ENCODE measurements around the gene PRKCH.
A peak's percentile ranks its signal among the peaks of the same experiment; 100 is the strongest.

DNA sequence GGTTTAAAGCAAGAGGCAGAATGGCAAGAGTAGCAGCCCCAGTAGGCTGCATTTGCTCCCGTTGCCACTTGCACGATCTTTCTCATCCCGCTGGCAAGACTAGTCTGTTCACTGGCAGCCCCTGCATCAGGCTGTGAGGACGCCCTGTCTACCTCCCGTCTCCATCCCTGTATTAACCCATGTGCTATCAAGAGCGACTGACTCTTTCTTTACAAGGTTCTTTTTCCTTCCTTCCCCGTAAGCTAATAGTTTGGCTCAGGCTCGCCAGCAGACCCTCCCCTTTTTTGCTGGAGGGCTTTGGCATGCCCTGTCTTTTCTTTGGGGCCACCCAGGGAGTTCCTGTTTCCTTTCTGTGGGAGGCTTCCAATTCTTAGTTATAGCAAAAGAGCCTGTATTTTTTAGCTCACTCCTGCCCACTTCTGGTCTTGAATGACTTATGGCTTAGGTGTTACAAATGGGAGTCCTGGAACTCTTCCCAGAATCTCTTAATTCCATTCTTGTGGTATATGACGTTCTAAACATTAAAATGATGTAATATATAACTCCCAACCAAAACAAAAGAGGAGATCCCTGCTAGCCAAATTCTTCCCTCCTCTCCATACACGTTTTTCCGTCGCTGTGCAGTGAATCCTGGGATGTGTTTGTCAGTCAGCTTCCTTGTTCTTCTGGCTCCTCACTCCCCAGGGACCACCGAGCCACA, 149.0 kb downstream of the PRKCH start:
- no peak for TF ChIP-seq POLR2A (IDR thresholded peaks at IDR 0.05)
- TF ChIP-seq, protein P1, sequence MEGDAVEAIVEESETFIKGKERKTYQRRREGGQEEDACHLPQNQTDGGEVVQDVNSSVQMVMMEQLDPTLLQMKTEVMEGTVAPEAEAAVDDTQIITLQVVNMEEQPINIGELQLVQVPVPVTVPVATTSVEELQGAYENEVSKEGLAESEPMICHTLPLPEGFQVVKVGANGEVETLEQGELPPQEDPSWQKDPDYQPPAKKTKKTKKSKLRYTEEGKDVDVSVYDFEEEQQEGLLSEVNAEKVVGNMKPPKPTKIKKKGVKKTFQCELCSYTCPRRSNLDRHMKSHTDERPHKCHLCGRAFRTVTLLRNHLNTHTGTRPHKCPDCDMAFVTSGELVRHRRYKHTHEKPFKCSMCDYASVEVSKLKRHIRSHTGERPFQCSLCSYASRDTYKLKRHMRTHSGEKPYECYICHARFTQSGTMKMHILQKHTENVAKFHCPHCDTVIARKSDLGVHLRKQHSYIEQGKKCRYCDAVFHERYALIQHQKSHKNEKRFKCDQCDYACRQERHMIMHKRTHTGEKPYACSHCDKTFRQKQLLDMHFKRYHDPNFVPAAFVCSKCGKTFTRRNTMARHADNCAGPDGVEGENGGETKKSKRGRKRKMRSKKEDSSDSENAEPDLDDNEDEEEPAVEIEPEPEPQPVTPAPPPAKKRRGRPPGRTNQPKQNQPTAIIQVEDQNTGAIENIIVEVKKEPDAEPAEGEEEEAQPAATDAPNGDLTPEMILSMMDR (IDR thresholded peaks at IDR 0.05) = peak in 3 of 6 experiments; percentile 10 to 39 (median 13)

Measured in esophagus squamous epithelium (tissue), 4 donors.